A673 (cell line): Measurements from ENCODE around the gene ADARB2. TPM values are rescaled to one million over a fixed set of nuclear protein-coding genes. Genes with fewer than 3 reads are reported as not detected.

ENCODE experiments used
- BruUV-seq: library from RNA; stranded (reverse); fragments of 400-500 nt; replicated peaks from 2 replicates; lab custom pipeline; 2021; lab: Mats Ljungman, UMichigan
- CTCF ChIA-PET: fragments of 300-600 bp; sonication (Branson Sonifier 250); formaldehyde crosslinking; loops from one replicate; lab custom pipeline; 2022; ENCODE audit warnings: antibody characterized with exemption; lab: Charles Lee
- POLR2A ChIA-PET: fragments of 300-600 bp; sonication (Branson Sonifier 250); formaldehyde crosslinking; loops from one replicate; lab custom pipeline; 2022; ENCODE audit warnings: antibody characterized with exemption; ENCODE audit not compliant: low non-redundant PET; lab: Charles Lee
- DNase-seq: peaks from one replicate; pipeline ENCODE4 v3.0.0-alpha.2; 2015; ENCODE audit warnings: low spot score
- H3K27ac ChIP-seq: fragments of 200-600 bp; sonication (generic); 2 replicates; pipeline ENCODE4 v1.5.1; 2016; ENCODE audit warnings: mixed run types, low read depth, mild to moderate bottlenecking, mixed read lengths, antibody characterized with exemption, low read length; ENCODE audit not compliant: poor library complexity, severe bottlenecking
- H3K27me3 ChIP-seq: fragments of 200-600 bp; sonication (generic); replicated peaks from 2 replicates; pipeline ENCODE4 v1.6.1; 2017; ENCODE audit warnings: mixed run types, low read depth, mild to moderate bottlenecking, mixed read lengths, antibody characterized with exemption, low read length; ENCODE audit not compliant: insufficient read depth, poor library complexity
- H3K36me3 ChIP-seq: fragments of 200-600 bp; sonication (generic); 2 replicates; pipeline ENCODE4 v1.6.1; 2016; ENCODE audit warnings: mixed run types, mild to moderate bottlenecking, mixed read lengths, antibody characterized with exemption, low read length; ENCODE audit not compliant: insufficient read depth, poor library complexity, severe bottlenecking
- H3K4me1 ChIP-seq: fragments of 200-600 bp; sonication (generic); 2 replicates; pipeline ENCODE4 v1.6.1; 2017; ENCODE audit warnings: mixed run types, mild to moderate bottlenecking, mixed read lengths, antibody characterized with exemption, low read length; ENCODE audit not compliant: insufficient read depth, poor library complexity, severe bottlenecking
- H3K4me3 ChIP-seq: fragments of 200-600 bp; sonication (generic); 2 replicates; pipeline ENCODE4 v1.5.1; 2016; ENCODE audit warnings: low read depth, mixed run types, mild to moderate bottlenecking, mixed read lengths, low read length; ENCODE audit not compliant: poor library complexity, severe bottlenecking
- H3K9me3 ChIP-seq: fragments of 200-600 bp; sonication (generic); 2 replicates; pipeline ENCODE4 v1.6.1; 2016; ENCODE audit warnings: mixed run types, low read depth, mild to moderate bottlenecking, mixed read lengths, antibody characterized with exemption, low read length; ENCODE audit not compliant: poor library complexity, severe bottlenecking
- EZH2 ChIP-seq: fragments of 200-600 bp; sonication (generic); IDR thresholded peaks from 2 replicates; pipeline ENCODE4 v1.6.1; 2017; ENCODE audit warnings: borderline replicate concordance, low read depth, mild to moderate bottlenecking, mixed read lengths, antibody characterized with exemption, low read length; ENCODE audit not compliant: poor library complexity, severe bottlenecking
- intact Hi-C: fragments of 100-400 bp; cut with micrococcal nuclease; formaldehyde crosslinking; loops from one replicate; pipeline ENCODE4 v1.10.0; 2022; ENCODE audit not compliant: unreplicated experiment
- total RNA-seq: library from RNA; stranded (reverse); gene quantifications from 2 replicates; pipeline ENCODE4 v1.2.3, GENCODE V29; 2021
- TF ChIP-seq, protein P1 (sequence below): fragments of 300-800, 200-600 bp; sonication (generic); conservative IDR thresholded peaks from 2 replicates; pipeline ENCODE4 v1.5.1; 2017; ENCODE audit warnings: low read depth, mild to moderate bottlenecking, antibody characterized with exemption, low read length, moderate library complexity, mixed read lengths

The ADARB2 gene
- total RNA-seq, 1 experiment from 2014 or later, result not detected

DNA sequence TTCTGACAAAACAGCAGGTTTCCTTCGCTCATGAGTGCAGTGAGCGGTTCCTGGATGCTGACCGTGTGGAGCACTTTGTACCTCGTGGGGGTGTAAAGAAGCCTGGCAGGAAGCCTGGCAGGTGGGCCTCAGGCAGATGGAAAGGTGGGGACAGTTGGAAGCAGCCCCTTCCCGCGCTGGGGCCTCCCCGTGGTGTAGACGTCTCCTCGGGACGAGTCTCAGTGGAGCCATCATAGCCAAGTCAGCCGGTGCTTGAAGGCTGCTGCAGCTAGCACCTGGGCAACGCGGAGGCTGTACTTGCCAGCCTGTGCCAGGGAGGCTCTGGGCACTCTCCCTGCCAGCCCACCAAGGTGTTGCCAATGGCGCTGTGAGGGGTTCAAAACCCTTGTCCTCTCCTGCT, 526.7 kb downstream of the ADARB2 start:
- no peak overlapping the region for H3K27ac ChIP-seq
- H3K27me3 ChIP-seq, result peaks cover 18% of the 10 kb centered on the region
- no peak for DNase-seq
- H3K9me3 ChIP-seq, result no peaks in the 10 kb centered on the region
- ChIA-PET POLR2A (no interaction called here), CTCF (no interaction called here)
- H3K4me1 ChIP-seq, result no peaks in the 10 kb centered on the region
- TF ChIP-seq, protein P1, sequence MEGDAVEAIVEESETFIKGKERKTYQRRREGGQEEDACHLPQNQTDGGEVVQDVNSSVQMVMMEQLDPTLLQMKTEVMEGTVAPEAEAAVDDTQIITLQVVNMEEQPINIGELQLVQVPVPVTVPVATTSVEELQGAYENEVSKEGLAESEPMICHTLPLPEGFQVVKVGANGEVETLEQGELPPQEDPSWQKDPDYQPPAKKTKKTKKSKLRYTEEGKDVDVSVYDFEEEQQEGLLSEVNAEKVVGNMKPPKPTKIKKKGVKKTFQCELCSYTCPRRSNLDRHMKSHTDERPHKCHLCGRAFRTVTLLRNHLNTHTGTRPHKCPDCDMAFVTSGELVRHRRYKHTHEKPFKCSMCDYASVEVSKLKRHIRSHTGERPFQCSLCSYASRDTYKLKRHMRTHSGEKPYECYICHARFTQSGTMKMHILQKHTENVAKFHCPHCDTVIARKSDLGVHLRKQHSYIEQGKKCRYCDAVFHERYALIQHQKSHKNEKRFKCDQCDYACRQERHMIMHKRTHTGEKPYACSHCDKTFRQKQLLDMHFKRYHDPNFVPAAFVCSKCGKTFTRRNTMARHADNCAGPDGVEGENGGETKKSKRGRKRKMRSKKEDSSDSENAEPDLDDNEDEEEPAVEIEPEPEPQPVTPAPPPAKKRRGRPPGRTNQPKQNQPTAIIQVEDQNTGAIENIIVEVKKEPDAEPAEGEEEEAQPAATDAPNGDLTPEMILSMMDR, result no peak
- TF ChIP-seq EZH2, result no peak
- intact Hi-C loops, result no loop called here
- no peak overlapping the region for H3K4me3 ChIP-seq
- H3K36me3 ChIP-seq, result no peaks in the 10 kb centered on the region
- no TSS peak for BruUV-seq

GRCh38 chr10:1209355-1209979, 527.9 kb downstream of the ADARB2 start:
- Histone ChIP-seq H3K27me3 (peaks cover 18% of the 10 kb centered on the region), H3K4me3 (no peak overlapping the region), H3K27ac (no peak overlapping the region), H3K36me3 (no peaks in the 10 kb centered on the region), H3K9me3 (no peaks in the 10 kb centered on the region), H3K4me1 (no peaks in the 10 kb centered on the region)
- CTCF ChIA-PET, result no interaction called here
- POLR2A ChIA-PET, result no interaction called here
- intact Hi-C loops, result no loop called here
- no peak for DNase-seq
- TF ChIP-seq, protein P1, result no peak
- TF ChIP-seq EZH2, result no peak
- no TSS peak for BruUV-seq

- no TSS peak for BruUV-seq
- CTCF ChIA-PET, result no interaction called here
- POLR2A ChIA-PET, result no interaction called here
These were observed 528.7 kb downstream of the ADARB2 start for GRCh38 chr10:1208366-1209311.

More at GRCh38 chr10:1208366-1209311, 528.7 kb downstream of the ADARB2 start:
- H3K27me3 ChIP-seq, result peaks cover 18% of the 10 kb centered on the region
- no peak for DNase-seq
- no peaks in the 10 kb centered on the region for H3K9me3 ChIP-seq
- TF ChIP-seq, protein P1, result no peak
- no peak for TF ChIP-seq EZH2
- H3K27ac ChIP-seq, result no peak overlapping the region
- H3K36me3 ChIP-seq, result no peaks in the 10 kb centered on the region
- no peak overlapping the region for H3K4me3 ChIP-seq
- intact Hi-C loops, result no loop called here
- H3K4me1 ChIP-seq, result no peaks in the 10 kb centered on the region
